ENCODE measurements around the gene ZGLP1.

The ZGLP1 gene

GRCh38 chr19:10268071-10268470 lies 41.5 kb downstream of the ZGLP1 start:
- Histone ChIP-seq H3K27me3 (ENCODE audit: control insufficient read depth in 1 of 2, insufficient read depth in 2 of 2, low read length in 2 of 2) (peaks cover 7 to 19% of the 10 kb centered on the region in 2 donors), H3K27ac (ENCODE audit: low read depth, low read length) (no peak overlapping the region)

GRCh38 chr19:10266706-10267105 lies 42.9 kb downstream of the ZGLP1 start:
- Histone ChIP-seq H3K9me3 (ENCODE audit: low read length) (no peaks in the 10 kb centered on the region), H3K4me1 (ENCODE audit: insufficient read depth, low read length) (peaks cover 4% of the 10 kb centered on the region), H3K9ac (ENCODE audit: low read length) (no peak overlapping the region), H3K27me3 (ENCODE audit: control insufficient read depth in 1 of 2, insufficient read depth in 2 of 2, low read length in 2 of 2) (peaks cover 7 to 19% of the 10 kb centered on the region in 2 donors), H3K36me3 (ENCODE audit: insufficient read depth, low read length) (no peaks in the 10 kb centered on the region), H3K27ac (ENCODE audit: low read depth, low read length) (no peak overlapping the region), H3K4me3 (ENCODE audit: low read depth in 1 of 2, low read length in 2 of 2) (no peak overlapping the region)

More at GRCh38 chr19:10268071-10268470, 41.5 kb downstream of the ZGLP1 start:
- Histone ChIP-seq H3K9me3 (ENCODE audit: low read length) (no peaks in the 10 kb centered on the region), H3K4me3 (ENCODE audit: low read depth in 1 of 2, low read length in 2 of 2) (no peak overlapping the region), H3K9ac (ENCODE audit: low read length) (no peak overlapping the region), H3K36me3 (ENCODE audit: insufficient read depth, low read length) (no peaks in the 10 kb centered on the region), H3K4me1 (ENCODE audit: insufficient read depth, low read length) (peaks cover 4% of the 10 kb centered on the region)

- no peaks in the 10 kb centered on the region for H3K9me3 ChIP-seq (ENCODE audit: low read length)
- H3K4me3 ChIP-seq (ENCODE audit: low read depth in 1 of 2, low read length in 2 of 2) = no peak overlapping the region
- no peak overlapping the region for H3K27ac ChIP-seq (ENCODE audit: low read depth, low read length)
- no peaks in the 10 kb centered on the region for H3K4me1 ChIP-seq (ENCODE audit: insufficient read depth, low read length)
- peaks cover 16% of the 10 kb centered on the region for H3K36me3 ChIP-seq (ENCODE audit: insufficient read depth, low read length)
- H3K9ac ChIP-seq (ENCODE audit: low read length) = no peak overlapping the region
- no peaks in the 10 kb centered on the region for H3K27me3 ChIP-seq (ENCODE audit: control insufficient read depth in 1 of 2, insufficient read depth in 2 of 2, low read length in 2 of 2)
Measured at GRCh38 chr19:10262771-10263170, 46.8 kb downstream of the ZGLP1 start.

- Histone ChIP-seq H3K4me3 (ENCODE audit: low read depth in 1 of 2, low read length in 2 of 2) (no peak overlapping the region), H3K27ac (ENCODE audit: low read depth, low read length) (no peak overlapping the region), H3K4me1 (ENCODE audit: insufficient read depth, low read length) (no peaks in the 10 kb centered on the region), H3K9ac (ENCODE audit: low read length) (no peak overlapping the region), H3K27me3 (ENCODE audit: control insufficient read depth in 1 of 2, insufficient read depth in 2 of 2, low read length in 2 of 2) (no peaks in the 10 kb centered on the region), H3K36me3 (ENCODE audit: insufficient read depth, low read length) (peaks cover 32% of the 10 kb centered on the region), H3K9me3 (ENCODE audit: low read length) (no peaks in the 10 kb centered on the region)
Measured at GRCh38 chr19:10260141-10260584, 49.5 kb downstream of the ZGLP1 start.

- no peak overlapping the region for H3K4me3 ChIP-seq (ENCODE audit: low read depth in 1 of 2, low read length in 2 of 2)
- H3K4me1 ChIP-seq (ENCODE audit: insufficient read depth, low read length) = no peaks in the 10 kb centered on the region
- no peaks in the 10 kb centered on the region for H3K27me3 ChIP-seq (ENCODE audit: control insufficient read depth in 1 of 2, insufficient read depth in 2 of 2, low read length in 2 of 2)
- no peak overlapping the region for H3K27ac ChIP-seq (ENCODE audit: low read depth, low read length)
- H3K36me3 ChIP-seq (ENCODE audit: insufficient read depth, low read length) = peaks cover 39% of the 10 kb centered on the region
- H3K9me3 ChIP-seq (ENCODE audit: low read length) = no peaks in the 10 kb centered on the region
- no peak overlapping the region for H3K9ac ChIP-seq (ENCODE audit: low read length)
Measured at GRCh38 chr19:10259162-10259905, 50.3 kb downstream of the ZGLP1 start.

GRCh38 chr19:10258080-10258710 lies 51.4 kb downstream of the ZGLP1 start:
- Histone ChIP-seq H3K9ac (ENCODE audit: low read length) (no peak overlapping the region), H3K27me3 (ENCODE audit: control insufficient read depth in 1 of 2, insufficient read depth in 2 of 2, low read length in 2 of 2) (no peaks in the 10 kb centered on the region), H3K36me3 (ENCODE audit: insufficient read depth, low read length) (peaks cover 46% of the 10 kb centered on the region), H3K4me3 (ENCODE audit: low read depth in 1 of 2, low read length in 2 of 2) (no peak overlapping the region), H3K9me3 (ENCODE audit: low read length) (no peaks in the 10 kb centered on the region), H3K27ac (ENCODE audit: low read depth, low read length) (no peak overlapping the region), H3K4me1 (ENCODE audit: insufficient read depth, low read length) (no peaks in the 10 kb centered on the region)

- Histone ChIP-seq H3K27me3 (ENCODE audit: control insufficient read depth in 1 of 2, insufficient read depth in 2 of 2, low read length in 2 of 2) (no peaks in the 10 kb centered on the region), H3K36me3 (ENCODE audit: insufficient read depth, low read length) (peaks cover 46% of the 10 kb centered on the region), H3K27ac (ENCODE audit: low read depth, low read length) (no peak overlapping the region), H3K4me1 (ENCODE audit: insufficient read depth, low read length) (peaks cover 6% of the 10 kb centered on the region), H3K9ac (ENCODE audit: low read length) (no peak overlapping the region), H3K9me3 (ENCODE audit: low read length) (no peaks in the 10 kb centered on the region), H3K4me3 (ENCODE audit: low read depth in 1 of 2, low read length in 2 of 2) (no peak overlapping the region)
Measured at GRCh38 chr19:10256970-10257615, 52.5 kb downstream of the ZGLP1 start.

- Histone ChIP-seq H3K27ac (ENCODE audit: low read depth, low read length) (no peak overlapping the region), H3K4me3 (ENCODE audit: low read depth in 1 of 2, low read length in 2 of 2) (no peak overlapping the region), H3K4me1 (ENCODE audit: insufficient read depth, low read length) (peaks cover 6% of the 10 kb centered on the region), H3K9ac (ENCODE audit: low read length) (no peak overlapping the region), H3K27me3 (ENCODE audit: control insufficient read depth in 1 of 2, insufficient read depth in 2 of 2, low read length in 2 of 2) (no peaks in the 10 kb centered on the region), H3K36me3 (ENCODE audit: insufficient read depth, low read length) (peaks cover 46% of the 10 kb centered on the region), H3K9me3 (ENCODE audit: low read length) (no peaks in the 10 kb centered on the region)
Measured at GRCh38 chr19:10256551-10256950, 53.1 kb downstream of the ZGLP1 start.

GRCh38 chr19:10255358-10255757 lies 54.3 kb downstream of the ZGLP1 start:
- Histone ChIP-seq H3K36me3 (ENCODE audit: insufficient read depth, low read length) (peaks cover 46% of the 10 kb centered on the region), H3K27me3 (ENCODE audit: control insufficient read depth in 1 of 2, insufficient read depth in 2 of 2, low read length in 2 of 2) (no peaks in the 10 kb centered on the region), H3K4me3 (ENCODE audit: low read depth in 1 of 2, low read length in 2 of 2) (no peak overlapping the region), H3K9me3 (ENCODE audit: low read length) (no peaks in the 10 kb centered on the region), H3K27ac (ENCODE audit: low read depth, low read length) (no peak overlapping the region), H3K4me1 (ENCODE audit: insufficient read depth, low read length) (peaks cover 11% of the 10 kb centered on the region), H3K9ac (ENCODE audit: low read length) (no peak overlapping the region)
